ENCODE measurements around the gene SLIT3. TPM values are rescaled to one million over a fixed set of nuclear protein-coding genes. Genes with fewer than 3 reads are reported as not detected.

Gene SLIT3
- total RNA-seq, 2 experiments from 2014 or later: 5.4 to 7.3 TPM

GRCh38 chr5:169182797-169183196 is 118.1 kb downstream of the SLIT3 start:
- POLR2A ChIA-PET: no interaction called here
- no peaks in the 10 kb centered on the region for H3K27me3 Mint-ChIP-seq

GRCh38 chr5:169181814-169182213 is 119.1 kb downstream of the SLIT3 start:
- no peak overlapping the region for H3K4me3 Mint-ChIP-seq
- ChIA-PET CTCF (no interaction called here), POLR2A (no interaction called here)
- no peak for ATAC-seq
- no peaks in the 10 kb centered on the region for H3K9me3 Mint-ChIP-seq (ENCODE audit: low read depth)
- H3K27me3 Mint-ChIP-seq: no peaks in the 10 kb centered on the region
- H3K36me3 Mint-ChIP-seq (ENCODE audit: low read depth): no peaks in the 10 kb centered on the region
- DNase-seq: no peak
- intact Hi-C loops (cut with DNase I, micrococcal nuclease): no loop called here
- no peaks in the 10 kb centered on the region for H3K4me1 Mint-ChIP-seq
- H3K27ac Mint-ChIP-seq: no peak overlapping the region

More at GRCh38 chr5:169182797-169183196, 118.1 kb downstream of the SLIT3 start:
- Mint-ChIP-seq H3K4me3 (no peak overlapping the region), H3K9me3 (ENCODE audit: low read depth) (no peaks in the 10 kb centered on the region), H3K4me1 (no peaks in the 10 kb centered on the region), H3K36me3 (ENCODE audit: low read depth) (no peaks in the 10 kb centered on the region), H3K27ac (no peak overlapping the region)
- CTCF ChIA-PET: no interaction called here
- no peak for ATAC-seq
- DNase-seq: no peak
- intact Hi-C loops (cut with DNase I, micrococcal nuclease): no loop called here

GRCh38 chr5:169178754-169179153 is 122.2 kb downstream of the SLIT3 start:
- intact Hi-C loops (cut with DNase I, micrococcal nuclease): no loop called here
- DNase-seq (no peak), ATAC-seq (no peak)
- Mint-ChIP-seq H3K27me3 (no peaks in the 10 kb centered on the region), H3K4me1 (no peaks in the 10 kb centered on the region), H3K27ac (no peak overlapping the region), H3K4me3 (no peak overlapping the region), H3K36me3 (ENCODE audit: low read depth) (no peaks in the 10 kb centered on the region), H3K9me3 (ENCODE audit: low read depth) (no peaks in the 10 kb centered on the region)
- POLR2A ChIA-PET: no interaction called here
- CTCF ChIA-PET: no interaction called here

- CTCF ChIA-PET: no interaction called here
- Mint-ChIP-seq H3K27ac (no peak overlapping the region), H3K9me3 (ENCODE audit: low read depth) (no peaks in the 10 kb centered on the region), H3K4me3 (no peak overlapping the region), H3K4me1 (no peaks in the 10 kb centered on the region), H3K36me3 (ENCODE audit: low read depth) (no peaks in the 10 kb centered on the region), H3K27me3 (no peaks in the 10 kb centered on the region)
- intact Hi-C loops (cut with DNase I, micrococcal nuclease): no loop called here
- ATAC-seq (no peak), DNase-seq (no peak)
- POLR2A ChIA-PET: no interaction called here
Observed at GRCh38 chr5:169178274-169178673, 122.7 kb downstream of the SLIT3 start.

- H3K36me3 Mint-ChIP-seq (ENCODE audit: low read depth): no peaks in the 10 kb centered on the region
Observed at GRCh38 chr5:169176709-169177694, 123.9 kb downstream of the SLIT3 start.

GRCh38 chr5:169175733-169176132 is 125.2 kb downstream of the SLIT3 start:
- POLR2A ChIA-PET: interaction anchor here (0.6 kb wide), 1 partner anchor 34 kb away, joined by 4 read pairs; no protein-coding TSS in a partner anchor

More at GRCh38 chr5:169176709-169177694, 123.9 kb downstream of the SLIT3 start:
- Mint-ChIP-seq H3K9me3 (ENCODE audit: low read depth) (no peaks in the 10 kb centered on the region), H3K27ac (no peak overlapping the region), H3K4me3 (no peak overlapping the region), H3K4me1 (no peaks in the 10 kb centered on the region), H3K27me3 (no peaks in the 10 kb centered on the region)
- intact Hi-C loops (cut with DNase I, micrococcal nuclease): no loop called here
- CTCF ChIA-PET: no interaction called here
- POLR2A ChIA-PET: no interaction called here
- DNase-seq: no peak
- no peak for ATAC-seq

GRCh38 chr5:169174923-169175322 is 126.0 kb downstream of the SLIT3 start:
- no peak overlapping the region for H3K27ac Mint-ChIP-seq
- H3K4me1 Mint-ChIP-seq: no peaks in the 10 kb centered on the region
- peaks cover 2% of the 10 kb centered on the region for H3K27me3 Mint-ChIP-seq
- ChIA-PET CTCF (no interaction called here), POLR2A (no interaction called here)
- no peaks in the 10 kb centered on the region for H3K36me3 Mint-ChIP-seq (ENCODE audit: low read depth)
- intact Hi-C loops (cut with DNase I, micrococcal nuclease): no loop called here
- no peak overlapping the region for H3K4me3 Mint-ChIP-seq
- ATAC-seq (no peak), DNase-seq (no peak)
- H3K9me3 Mint-ChIP-seq (ENCODE audit: low read depth): peaks cover 3% of the 10 kb centered on the region

More at GRCh38 chr5:169175733-169176132, 125.2 kb downstream of the SLIT3 start:
- ATAC-seq (no peak), DNase-seq (no peak)
- Mint-ChIP-seq H3K4me1 (no peaks in the 10 kb centered on the region), H3K27ac (no peak overlapping the region), H3K27me3 (no peaks in the 10 kb centered on the region), H3K36me3 (ENCODE audit: low read depth) (no peaks in the 10 kb centered on the region), H3K4me3 (no peak overlapping the region), H3K9me3 (ENCODE audit: low read depth) (peaks cover 3% of the 10 kb centered on the region)
- intact Hi-C loops (cut with DNase I, micrococcal nuclease): no loop called here
- CTCF ChIA-PET: interaction anchor here (0.7 kb wide), 1 partner anchor 800 kb away, joined by 3 read pairs; no protein-coding TSS in a partner anchor

- Mint-ChIP-seq H3K36me3 (ENCODE audit: low read depth) (no peaks in the 10 kb centered on the region), H3K9me3 (ENCODE audit: low read depth) (peaks cover 3% of the 10 kb centered on the region), H3K27me3 (peaks cover 2% of the 10 kb centered on the region), H3K4me3 (no peak overlapping the region), H3K27ac (no peak overlapping the region), H3K4me1 (no peaks in the 10 kb centered on the region)
- ChIA-PET CTCF (no interaction called here), POLR2A (no interaction called here)
- ATAC-seq (no peak), DNase-seq (no peak)
- intact Hi-C loops (cut with DNase I, micrococcal nuclease): no loop called here
Observed at GRCh38 chr5:169173372-169173771, 127.6 kb downstream of the SLIT3 start.

GRCh38 chr5:169171515-169171914 is 129.4 kb downstream of the SLIT3 start:
- H3K9me3 Mint-ChIP-seq (ENCODE audit: low read depth): peaks cover 3% of the 10 kb centered on the region
- H3K27me3 Mint-ChIP-seq: peaks cover 7% of the 10 kb centered on the region
- H3K4me1 Mint-ChIP-seq: no peaks in the 10 kb centered on the region
- H3K36me3 Mint-ChIP-seq (ENCODE audit: low read depth): no peaks in the 10 kb centered on the region
- no peak for DNase-seq
- no peak overlapping the region for H3K27ac Mint-ChIP-seq
- intact Hi-C loops (cut with DNase I, micrococcal nuclease): no loop called here
- POLR2A ChIA-PET: no interaction called here
- H3K4me3 Mint-ChIP-seq: no peak overlapping the region
- CTCF ChIA-PET: no interaction called here
- no peak for ATAC-seq

GRCh38 chr5:169169783-169170182 is 131.2 kb downstream of the SLIT3 start:
- POLR2A ChIA-PET: no interaction called here
- no peak for ATAC-seq
- CTCF ChIA-PET: no interaction called here
- DNase-seq: no peak
- H3K36me3 Mint-ChIP-seq (ENCODE audit: low read depth): no peaks in the 10 kb centered on the region
- H3K9me3 Mint-ChIP-seq (ENCODE audit: low read depth): peaks cover 3% of the 10 kb centered on the region
- no peak overlapping the region for H3K27ac Mint-ChIP-seq
- intact Hi-C loops (cut with DNase I, micrococcal nuclease): no loop called here
- H3K4me1 Mint-ChIP-seq: no peaks in the 10 kb centered on the region
- no peak overlapping the region for H3K4me3 Mint-ChIP-seq
- peaks cover 7% of the 10 kb centered on the region for H3K27me3 Mint-ChIP-seq

- H3K4me1 Mint-ChIP-seq: no peaks in the 10 kb centered on the region
Observed at GRCh38 chr5:169168280-169168679, 132.7 kb downstream of the SLIT3 start.

GRCh38 chr5:169166078-169166477 is 134.9 kb downstream of the SLIT3 start:
- H3K36me3 Mint-ChIP-seq (ENCODE audit: low read depth): no peaks in the 10 kb centered on the region
- intact Hi-C loops (cut with DNase I, micrococcal nuclease): no loop called here
- CTCF ChIA-PET: no interaction called here

More at GRCh38 chr5:169168280-169168679, 132.7 kb downstream of the SLIT3 start:
- Mint-ChIP-seq H3K27ac (no peak overlapping the region), H3K36me3 (ENCODE audit: low read depth) (no peaks in the 10 kb centered on the region), H3K4me3 (no peak overlapping the region), H3K27me3 (peaks cover 7% of the 10 kb centered on the region), H3K9me3 (ENCODE audit: low read depth) (peaks cover 3% of the 10 kb centered on the region)
- ChIA-PET POLR2A (no interaction called here), CTCF (no interaction called here)
- intact Hi-C loops (cut with DNase I, micrococcal nuclease): no loop called here
- ATAC-seq (no peak), DNase-seq (no peak)

More at GRCh38 chr5:169166078-169166477, 134.9 kb downstream of the SLIT3 start:
- no peak overlapping the region for H3K27ac Mint-ChIP-seq
- POLR2A ChIA-PET: no interaction called here
- no peaks in the 10 kb centered on the region for H3K9me3 Mint-ChIP-seq (ENCODE audit: low read depth)
- no peaks in the 10 kb centered on the region for H3K4me1 Mint-ChIP-seq
- DNase-seq (no peak), ATAC-seq (no peak)
- peaks cover 9% of the 10 kb centered on the region for H3K27me3 Mint-ChIP-seq
- no peak overlapping the region for H3K4me3 Mint-ChIP-seq

Measured in activated CD4-positive, alpha-beta T cell treated with anti-CD3 and anti-CD28 coated beads for 36 hours (primary cell).